GM11168 (cell line): Measurements from ENCODE around the gene RAB28.

Experiments
- in situ Hi-C: fragments of 300-500 bp; cut with MboI; formaldehyde crosslinking; loops from one replicate; pipeline ENCODE4 v1.12.0; 2022; ENCODE audit warnings: low sequenced_read_pairs; ENCODE audit not compliant: unreplicated experiment

Gene RAB28

DNA sequence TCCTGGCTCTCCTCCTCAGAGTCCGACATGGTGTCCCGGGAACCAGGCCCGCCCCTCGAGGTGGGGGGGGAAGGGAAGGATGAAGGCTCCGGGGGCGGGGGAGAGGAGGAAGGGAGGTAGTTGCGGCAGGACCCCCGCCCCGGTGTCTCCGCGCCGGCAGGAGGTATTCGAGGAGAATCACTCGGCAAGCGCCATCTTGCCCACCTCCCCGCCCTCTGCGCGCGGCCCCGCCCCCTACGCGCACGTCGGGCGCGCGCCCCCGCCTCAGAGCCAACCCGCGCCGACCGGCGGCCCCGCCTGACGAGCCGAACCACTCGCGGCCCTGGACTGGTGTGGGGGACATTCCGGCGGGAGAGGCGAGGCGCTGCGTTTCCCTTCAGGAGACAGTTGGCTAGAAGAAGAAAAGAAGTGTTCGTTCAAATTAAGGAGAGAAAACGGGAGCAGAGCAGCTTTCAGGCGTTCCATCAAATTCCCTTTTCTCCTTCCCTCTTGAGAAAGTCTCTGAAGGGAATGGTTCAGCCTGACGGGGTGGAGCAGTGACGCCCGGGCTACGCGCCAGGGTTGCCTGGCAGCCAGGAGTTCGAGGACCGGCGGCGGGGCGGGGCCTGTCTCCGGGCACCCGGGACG, at the start of gene RAB28:
RAB28 (minus strand) TSS at position 219 of the 627 bp plus-strand sequence.
- in situ Hi-C loops, result no loop called here

DNA sequence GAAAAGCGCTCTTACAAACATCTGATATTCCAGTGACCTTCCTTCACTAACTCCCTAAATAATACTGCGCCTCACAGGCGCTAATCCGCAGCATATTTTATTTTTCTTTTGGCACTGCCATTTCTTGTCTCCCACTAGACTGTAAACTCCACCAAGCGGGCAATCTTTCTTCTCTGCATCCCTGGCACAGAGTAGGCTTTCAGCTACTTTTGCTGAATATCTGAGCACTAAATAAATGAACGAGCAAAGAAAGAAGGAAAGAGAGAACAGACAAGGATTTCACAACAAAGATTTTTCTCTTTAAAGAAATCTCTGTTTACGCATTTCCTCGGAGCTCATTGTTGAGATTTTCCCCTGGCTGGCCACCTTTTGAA, 47.5 kb upstream of the RAB28 start:
- in situ Hi-C loops, result no loop called here

- in situ Hi-C loops, result no loop called here
These were observed 46.9 kb upstream of the RAB28 start for GRCh38 chr4:13530823-13531624.

- in situ Hi-C loops, result no loop called here
These were observed 45.2 kb upstream of the RAB28 start for GRCh38 chr4:13529128-13529919.

- in situ Hi-C loops, result no loop called here
These were observed 44.6 kb upstream of the RAB28 start for GRCh38 chr4:13528821-13529127.

DNA sequence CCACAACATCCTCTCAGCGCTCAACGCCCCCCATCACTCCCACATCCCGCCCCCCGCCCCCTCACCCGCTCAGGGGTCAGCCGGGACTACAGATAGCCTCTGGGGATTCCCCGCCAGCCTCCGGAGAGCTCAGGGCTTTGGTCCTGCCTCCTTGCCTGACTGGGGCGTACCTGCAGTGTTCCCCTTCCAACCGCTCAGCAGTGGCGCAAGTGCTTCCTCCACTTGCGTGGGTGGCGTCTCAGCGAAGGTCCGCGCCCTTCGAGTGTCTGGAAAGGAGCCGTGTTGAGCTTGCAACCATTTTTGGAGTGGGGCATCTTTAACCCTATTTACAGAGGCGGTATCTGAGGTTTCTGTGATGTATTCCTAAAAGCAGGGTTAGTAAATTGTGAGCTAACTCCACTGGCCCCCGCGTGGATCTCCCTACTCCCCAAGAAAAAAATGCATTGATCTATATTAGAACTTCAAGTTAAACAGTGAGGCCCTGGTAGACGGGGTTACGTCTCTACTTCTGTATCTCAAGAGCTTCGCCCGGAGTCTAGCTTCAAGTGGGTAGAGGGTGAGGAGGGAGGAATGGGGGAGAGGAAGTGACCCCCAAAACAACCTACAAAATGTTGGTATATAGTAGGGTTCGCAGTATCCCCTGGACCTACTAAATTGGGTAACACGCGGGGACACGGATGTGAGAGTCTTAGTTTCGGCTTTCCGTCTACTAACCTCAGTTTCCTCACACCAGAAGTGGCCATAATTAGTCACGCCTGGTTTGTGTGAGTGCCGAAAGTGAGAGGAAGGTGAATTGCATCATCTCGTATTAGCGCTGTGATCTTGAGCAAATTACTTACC, 44.1 kb upstream of the RAB28 start:
- in situ Hi-C loops, result no loop called here

DNA sequence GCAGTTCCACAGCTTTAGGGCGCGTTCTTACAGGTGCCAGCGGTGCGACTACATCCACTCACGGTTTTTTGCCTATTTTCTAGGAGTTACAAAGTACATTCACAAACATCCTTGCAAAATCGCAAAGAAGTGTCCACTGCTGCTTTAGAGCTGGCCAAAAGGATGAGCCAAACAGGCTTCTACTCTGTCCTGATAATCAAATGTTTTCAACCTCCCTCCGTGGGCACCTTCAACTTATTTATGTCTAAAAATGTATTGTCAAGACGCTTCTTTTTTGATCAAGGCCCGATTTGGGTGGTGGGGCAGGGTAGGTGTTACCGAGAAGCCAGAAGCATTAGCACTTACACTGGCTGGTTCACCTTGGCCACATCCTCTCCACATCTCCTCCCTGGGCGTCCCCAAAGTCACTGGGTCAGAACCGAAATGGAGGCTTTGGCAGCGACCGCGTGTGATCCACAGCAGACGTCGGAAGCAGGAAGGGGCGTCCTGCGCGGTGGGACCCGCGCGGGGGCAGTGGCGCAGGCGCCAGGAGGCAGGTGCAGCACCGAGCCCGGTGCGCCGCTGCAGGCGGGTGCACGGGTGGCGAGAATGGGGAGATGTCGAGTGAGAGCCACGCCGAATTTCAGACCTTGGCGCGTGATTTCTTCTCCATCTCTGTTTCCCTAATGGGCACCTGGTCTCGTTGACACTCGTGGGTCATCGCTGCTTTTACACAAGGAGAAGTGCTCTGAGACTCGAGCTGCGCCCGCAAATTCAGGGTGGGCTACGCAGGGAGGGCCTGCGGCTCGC, 43.2 kb upstream of the RAB28 start:
- in situ Hi-C loops, result no loop called here

- in situ Hi-C loops, result no loop called here
These were observed 42.5 kb upstream of the RAB28 start for GRCh38 chr4:13526658-13527057.

DNA sequence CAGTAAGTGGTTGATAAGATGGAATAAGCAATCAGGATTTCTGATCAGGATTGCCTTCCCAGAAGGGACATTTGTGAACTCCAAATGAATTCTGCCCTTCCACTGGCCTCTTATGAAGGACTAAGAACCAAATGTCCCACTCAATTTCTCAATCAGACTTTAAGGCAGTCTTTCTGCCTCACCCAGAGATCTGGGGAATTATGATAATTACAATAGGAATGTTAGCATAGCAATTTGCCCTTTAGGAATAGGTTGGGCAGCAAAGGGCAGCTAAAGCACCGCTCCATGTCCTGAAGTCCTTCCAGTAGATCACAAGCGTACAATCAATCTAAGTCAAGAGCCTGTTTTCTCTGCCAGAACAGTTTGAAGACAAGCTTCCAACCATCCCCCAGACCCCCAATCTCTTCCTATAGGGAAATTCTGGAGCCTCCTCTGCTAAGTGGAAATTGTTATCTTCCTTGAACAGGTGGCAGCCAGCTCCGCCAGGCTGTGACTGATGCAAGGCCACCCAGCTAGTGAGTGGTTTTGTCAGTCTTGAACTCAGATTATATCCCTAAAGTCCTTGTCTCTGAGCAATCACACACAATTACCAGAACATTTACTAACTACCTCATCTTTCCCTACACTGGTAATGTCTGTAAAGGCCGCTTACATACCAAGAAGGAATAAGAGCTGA, 41.6 kb upstream of the RAB28 start:
- in situ Hi-C loops, result no loop called here

DNA sequence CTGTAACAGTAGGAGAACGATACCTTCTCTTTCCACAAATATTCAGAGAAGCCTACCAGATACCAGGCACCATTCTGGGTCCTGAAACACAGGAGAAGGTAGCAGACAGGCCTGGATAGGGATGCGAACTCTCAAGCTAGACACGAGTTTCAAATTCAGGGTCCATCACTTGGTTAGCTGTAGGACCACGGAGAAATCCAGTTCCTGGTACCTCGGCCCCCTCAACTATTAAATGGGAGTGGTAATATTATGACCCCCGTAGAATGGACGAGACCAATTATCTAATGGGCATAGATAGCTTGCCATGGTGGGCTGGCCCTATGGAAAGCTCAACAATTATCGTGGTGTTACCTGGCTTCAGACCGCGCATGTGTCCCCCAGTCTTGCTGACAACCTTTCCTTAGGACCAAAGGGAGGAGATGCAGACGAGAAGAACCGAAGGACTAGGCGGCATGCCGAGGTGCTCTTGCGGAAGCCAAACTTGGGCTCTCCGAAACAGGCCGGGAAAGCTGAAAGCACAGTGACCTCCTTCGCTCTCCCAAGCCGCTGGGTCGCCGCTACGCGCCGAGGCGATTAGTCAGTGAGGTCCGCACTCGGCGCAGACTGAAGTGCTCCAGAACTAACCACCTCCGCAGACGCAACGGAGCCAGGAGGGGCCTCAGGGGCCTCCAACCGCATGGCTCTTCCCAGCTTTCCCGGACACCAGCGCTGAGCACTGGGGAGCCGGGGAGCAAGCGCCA, 40.5 kb upstream of the RAB28 start:
- in situ Hi-C loops, result no loop called here

DNA sequence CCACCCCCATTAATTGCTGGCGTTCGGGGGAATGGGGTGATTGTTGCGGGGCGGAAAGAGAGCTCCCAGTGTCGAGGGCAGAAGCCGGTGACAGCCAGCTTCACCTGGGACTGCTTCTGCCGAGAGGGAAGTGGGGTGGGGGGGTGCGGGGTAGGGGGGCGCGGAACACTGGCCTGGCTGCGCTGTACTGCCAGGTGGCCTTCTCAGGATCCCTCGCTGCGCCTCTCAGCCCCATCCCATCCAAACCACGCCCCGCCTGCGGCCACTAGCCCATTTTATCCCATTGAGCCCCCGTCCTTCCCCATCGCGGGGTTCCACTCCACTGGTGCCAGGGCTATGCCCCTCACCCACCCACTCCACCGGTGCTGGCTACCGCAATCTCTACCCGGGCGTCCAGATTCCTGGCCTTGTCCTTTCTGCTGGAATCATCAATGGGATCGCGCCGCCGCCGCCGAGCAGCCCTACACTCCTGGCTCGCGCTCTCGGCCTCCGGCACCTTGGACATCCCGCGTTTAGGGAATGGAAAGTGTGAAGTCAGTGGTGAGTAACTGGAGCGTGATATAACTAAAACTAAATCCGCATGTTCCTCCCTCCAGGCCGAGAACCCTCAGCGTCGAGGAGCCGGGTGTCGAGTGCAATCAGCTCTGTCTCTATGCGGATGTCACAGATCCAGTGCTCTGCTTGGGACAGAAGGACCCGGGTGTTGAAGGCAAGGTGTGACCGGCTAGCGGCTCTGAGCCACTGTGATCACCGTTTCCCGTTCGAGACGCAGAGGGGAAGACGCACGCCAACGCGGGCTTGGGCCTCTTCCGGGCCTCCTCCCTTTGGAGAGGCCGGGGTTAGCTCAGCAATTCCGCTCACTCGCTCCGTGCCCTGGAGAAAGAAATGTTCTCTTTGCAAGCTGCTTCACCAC, 39.7 kb upstream of the RAB28 start:
- in situ Hi-C loops, result no loop called here

DNA sequence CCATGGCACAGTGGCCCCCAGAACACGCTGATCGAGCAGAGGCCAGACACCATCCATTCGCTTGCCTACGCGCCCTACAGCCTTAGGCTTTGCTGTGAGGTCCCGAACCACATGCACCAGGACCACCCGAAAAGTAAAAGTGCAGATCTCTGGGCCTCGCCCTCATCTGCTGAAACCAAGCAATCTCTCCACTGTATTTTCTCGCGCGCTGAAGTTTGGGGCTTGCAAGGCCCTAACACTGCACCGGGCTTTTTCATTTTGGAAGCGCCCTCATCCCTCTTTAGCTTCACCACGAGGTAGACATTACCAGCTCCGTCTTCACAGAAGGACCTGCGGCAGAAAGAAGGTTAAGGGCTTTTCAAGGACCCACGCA, 39.0 kb upstream of the RAB28 start:
- in situ Hi-C loops, result no loop called here

DNA sequence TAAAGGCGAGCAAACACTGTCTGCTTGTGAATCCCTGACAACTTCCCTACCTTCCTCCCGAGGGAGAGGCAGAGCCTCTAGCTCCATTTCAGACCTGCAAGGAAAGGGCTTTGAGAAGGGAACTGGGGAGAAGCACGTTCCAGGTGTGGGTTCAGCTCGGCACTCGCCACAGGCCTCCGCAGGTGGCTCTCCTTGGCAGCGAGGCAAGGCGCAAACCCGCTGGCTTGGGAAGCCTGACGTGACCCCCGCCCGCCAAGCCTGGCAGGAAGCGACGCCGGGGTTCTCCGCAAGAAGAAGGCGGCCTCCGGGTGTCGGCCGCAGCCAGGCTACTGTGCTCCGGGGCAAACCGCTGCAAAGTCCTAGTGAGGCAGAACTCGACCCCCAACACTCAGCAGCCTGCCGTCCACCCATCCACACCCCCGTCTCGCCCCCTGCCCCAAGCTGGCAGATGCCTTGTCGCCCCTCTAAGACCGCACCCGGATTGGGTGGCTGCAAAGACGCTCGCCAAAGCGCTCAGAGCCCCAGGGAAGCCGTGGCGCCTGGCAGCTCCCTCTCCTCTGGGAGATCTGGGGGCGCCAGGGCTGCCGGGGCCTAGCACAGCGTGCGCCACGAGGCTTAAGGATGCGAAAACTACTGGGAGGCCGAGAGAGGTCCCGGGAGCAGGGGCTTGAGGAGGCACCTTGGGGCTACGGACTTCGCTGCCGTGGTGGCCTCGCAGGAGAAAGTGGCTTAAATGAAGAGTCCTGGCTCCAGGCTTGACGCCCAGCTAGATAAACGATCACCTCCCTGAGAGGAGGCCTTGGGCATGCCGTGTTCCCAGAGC, 38.4 kb upstream of the RAB28 start:
- in situ Hi-C loops, result no loop called here

- in situ Hi-C loops, result no loop called here
These were observed 36.9 kb upstream of the RAB28 start for GRCh38 chr4:13521047-13521446.

DNA sequence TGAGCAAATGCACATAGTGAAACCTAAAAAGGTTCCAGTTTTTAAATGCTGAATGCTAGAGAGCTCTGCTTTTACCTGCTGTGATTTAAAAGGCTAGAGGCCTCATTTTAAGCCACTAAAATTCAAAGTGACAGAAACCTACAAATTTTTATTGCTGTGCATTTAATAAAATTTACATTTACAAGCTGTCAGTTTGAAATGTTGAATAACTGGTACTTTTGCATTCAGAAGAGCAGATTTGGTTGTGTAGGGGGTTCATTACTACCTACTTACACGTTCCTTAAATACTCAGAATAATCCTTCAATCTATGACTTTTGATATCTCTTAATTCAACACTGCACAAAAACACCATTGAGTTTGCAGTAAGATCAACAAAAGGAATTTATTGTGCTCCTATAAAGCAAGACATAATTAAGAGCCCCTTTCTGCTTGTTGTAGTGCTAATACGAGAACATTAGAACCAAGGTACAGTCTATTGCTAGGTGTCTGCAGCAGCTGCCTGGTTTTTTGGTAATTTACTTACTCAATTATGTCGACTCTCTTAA, 32.2 kb upstream of the RAB28 start:
- in situ Hi-C loops, result no loop called here

GRCh38 chr4:13515268-13515667, 31.1 kb upstream of the RAB28 start:
- in situ Hi-C loops, result no loop called here
